WTC11 (cell line): ENCODE measurements around the gene PSMG1.

Experiments
- GABPB1 ChIP-seq: sonication (generic); formaldehyde crosslinking; IDR thresholded peaks from 2 replicates; pipeline ENCODE4 v1.8.1; 2023; ENCODE audit warnings: mild to moderate bottlenecking, missing genetic modification reagents
- KAT7 ChIP-seq: sonication (generic); formaldehyde crosslinking; IDR thresholded peaks from 2 replicates; pipeline ENCODE4 v1.8.1; 2023; ENCODE audit warnings: missing genetic modification reagents, mild to moderate bottlenecking, borderline replicate concordance
- NR2C2 ChIP-seq: sonication (generic); formaldehyde crosslinking; IDR thresholded peaks from 2 replicates; pipeline ENCODE4 v1.8.0; 2022; ENCODE audit warnings: mild to moderate bottlenecking, missing genetic modification reagents
- RELA ChIP-seq: sonication (generic); formaldehyde crosslinking; IDR thresholded peaks from 2 replicates; pipeline ENCODE4 v1.8.1; 2022; ENCODE audit warnings: missing genetic modification reagents, mild to moderate bottlenecking, borderline replicate concordance
- SMAD3 ChIP-seq: sonication (generic); formaldehyde crosslinking; IDR thresholded peaks from 2 replicates; pipeline ENCODE4 v1.8.0; 2022; ENCODE audit warnings: missing genetic modification reagents, mild to moderate bottlenecking, borderline replicate concordance
- TEAD4 ChIP-seq: sonication (generic); formaldehyde crosslinking; IDR thresholded peaks from 2 replicates; pipeline ENCODE4 v1.8.0; 2022; ENCODE audit warnings: mild to moderate bottlenecking, missing genetic modification reagents
- ZBTB21 ChIP-seq: sonication (generic); formaldehyde crosslinking; IDR thresholded peaks from 2 replicates; pipeline ENCODE4 v1.8.1; 2023; ENCODE audit warnings: mild to moderate bottlenecking, missing genetic modification reagents, borderline replicate concordance
- TF ChIP-seq, protein P1 (sequence below): sonication (generic); formaldehyde crosslinking; IDR thresholded peaks from 2 replicates; pipeline ENCODE4 v1.8.0; 2022; ENCODE audit warnings: mild to moderate bottlenecking, missing genetic modification reagents

DNA sequence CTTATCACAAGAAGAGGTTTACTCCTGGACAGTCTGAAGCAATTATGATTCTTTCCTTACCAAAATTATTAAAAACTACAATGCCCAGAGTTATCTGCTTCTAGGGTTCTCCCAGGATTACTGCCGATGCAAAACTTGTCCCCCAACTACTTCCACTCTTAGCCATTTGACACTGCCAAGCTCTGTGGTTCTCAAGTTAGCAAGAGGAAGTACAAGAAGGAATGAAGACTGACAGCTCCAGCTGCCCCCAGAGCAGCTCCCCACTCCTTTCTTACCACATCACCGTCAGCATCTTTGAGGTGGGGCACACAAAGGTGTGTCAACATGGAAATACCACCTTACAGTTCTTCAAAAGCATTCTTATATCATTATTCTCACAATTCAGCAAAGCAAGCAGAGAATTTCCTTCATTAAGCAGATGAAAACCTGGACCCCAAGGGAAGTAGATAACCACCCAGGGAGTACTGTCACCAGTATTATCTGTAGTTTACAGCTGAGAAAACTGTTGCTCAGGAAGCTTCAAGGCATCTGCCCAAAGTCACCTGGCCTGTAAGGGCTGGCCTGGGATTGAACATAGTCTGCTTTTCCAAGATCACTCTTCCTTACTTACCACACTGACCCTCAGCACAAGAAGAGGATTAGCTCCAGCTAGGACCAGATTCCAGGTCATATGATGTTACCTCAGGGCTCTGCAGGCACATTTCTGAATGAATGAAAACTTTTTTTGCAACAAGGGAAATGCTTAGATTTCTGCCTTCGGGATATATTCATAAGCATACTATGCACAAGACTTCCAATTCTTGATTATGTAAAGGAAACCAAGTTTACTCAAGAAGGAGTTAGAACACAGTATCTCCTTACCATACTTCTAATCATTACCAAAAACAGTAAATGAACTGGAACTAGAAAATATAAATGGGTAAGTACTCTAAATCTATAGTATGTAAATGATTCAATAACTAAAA lies 9.3 kb downstream of the PSMG1 start:
- TF ChIP-seq, protein P1, sequence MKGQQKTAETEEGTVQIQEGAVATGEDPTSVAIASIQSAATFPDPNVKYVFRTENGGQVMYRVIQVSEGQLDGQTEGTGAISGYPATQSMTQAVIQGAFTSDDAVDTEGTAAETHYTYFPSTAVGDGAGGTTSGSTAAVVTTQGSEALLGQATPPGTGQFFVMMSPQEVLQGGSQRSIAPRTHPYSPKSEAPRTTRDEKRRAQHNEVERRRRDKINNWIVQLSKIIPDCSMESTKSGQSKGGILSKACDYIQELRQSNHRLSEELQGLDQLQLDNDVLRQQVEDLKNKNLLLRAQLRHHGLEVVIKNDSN (CRISPR knock-in tag) = no peak
- TF ChIP-seq SMAD3 (CRISPR knock-in tag) (no peak), GABPB1 (CRISPR knock-in tag) (no peak), TEAD4 (CRISPR knock-in tag) (no peak), RELA (no peak), NR2C2 (CRISPR knock-in tag) (no peak), ZBTB21 (CRISPR knock-in tag) (no peak), KAT7 (CRISPR knock-in tag) (no peak)
